Measurements from ENCODE around the gene RXRA.
A peak's percentile ranks its signal among the peaks of the same experiment; 100 is the strongest.

RXRA gene

GRCh38 chr9:134427153-134427782 lies 101.0 kb downstream of the RXRA start:
- H3K9me3 ChIP-seq (replicated peaks in 1 of 2; ENCODE audit: control insufficient read depth in 2 of 2, insufficient read depth in 1 of 2, low read depth in 1 of 2, low read length in 2 of 2), result no peaks in the 10 kb centered on the region
- no peak overlapping the region for H3K4me3 ChIP-seq (ENCODE audit: low read length in 2 of 2)
- no peak overlapping the region for H2BK120ac ChIP-seq (ENCODE audit: low read depth, low read length)
- H2BK5ac ChIP-seq (ENCODE audit: low read length), result no peak overlapping the region
- H3K4me2 ChIP-seq (ENCODE audit: insufficient read depth, low read length, poor library complexity, severe bottlenecking), result no peak overlapping the region
- H3K18ac ChIP-seq (ENCODE audit: low read length), result no peak overlapping the region
- no peak overlapping the region for H3K9ac ChIP-seq (ENCODE audit: low read depth, low read length, poor library complexity)
- H3K79me1 ChIP-seq (ENCODE audit: low read depth, low read length), result peaks cover 11% of the 10 kb centered on the region
- H3K14ac ChIP-seq (ENCODE audit: low read length), result no peak overlapping the region
- no CpG with 5 or more reads among the region's 24 CpGs for WGBS, 2 donors (ENCODE audit: extremely low coverage in 2 of 2, insufficient read length in 2 of 2, insufficient replicate concordance in 1 of 2)
- H3K23ac ChIP-seq (ENCODE audit: low read depth, low read length, poor library complexity), result peak overlapping the region; percentile 43
- H4K91ac ChIP-seq (ENCODE audit: low read depth, low read length, poor library complexity), result no peak overlapping the region
- no peak overlapping the region for H2BK15ac ChIP-seq (ENCODE audit: low read length)
- no peak for DNase-seq (ENCODE audit: low spot score)
- H3K36me3 ChIP-seq (replicated peaks in 1 of 2; ENCODE audit: control insufficient read depth in 2 of 2, insufficient read depth in 2 of 2, low read length in 2 of 2), result peaks cover 20 to 22% of the 10 kb centered on the region in 2 donors
- no peak overlapping the region for H3K4ac ChIP-seq (ENCODE audit: low read length)
- H2AFZ ChIP-seq (ENCODE audit: low read length), result no peak overlapping the region
- H2BK12ac ChIP-seq (ENCODE audit: low read length), result no peak overlapping the region
- H3K27ac ChIP-seq (replicated peaks; ENCODE audit: low read length), result no peak overlapping the region
- H3K27me3 ChIP-seq (ENCODE audit: control insufficient read depth in 3 of 3, insufficient read depth in 3 of 3, low read depth in 1 of 3, low read length in 3 of 3), result no peaks in the 10 kb centered on the region
- no peak overlapping the region for H2AK5ac ChIP-seq (ENCODE audit: low read depth, low read length)
- no peak overlapping the region for H4K8ac ChIP-seq (ENCODE audit: low read depth, low read length)
- no peaks in the 10 kb centered on the region for H3K4me1 ChIP-seq (ENCODE audit: control insufficient read depth in 2 of 2, insufficient read depth in 1 of 2, low read depth in 1 of 2, low read length in 2 of 2)

GRCh38 chr9:134428559-134428958 lies 102.3 kb downstream of the RXRA start:
- H3K79me1 ChIP-seq (ENCODE audit: low read depth, low read length), result peaks cover 15% of the 10 kb centered on the region
- H2BK120ac ChIP-seq (ENCODE audit: low read depth, low read length), result no peak overlapping the region
- no peak overlapping the region for H2BK5ac ChIP-seq (ENCODE audit: low read length)
- no peak overlapping the region for H3K9ac ChIP-seq (ENCODE audit: low read depth, low read length, poor library complexity)
- H4K91ac ChIP-seq (ENCODE audit: low read depth, low read length, poor library complexity), result no peak overlapping the region
- H4K8ac ChIP-seq (ENCODE audit: low read depth, low read length), result no peak overlapping the region
- no peaks in the 10 kb centered on the region for H3K4me1 ChIP-seq (ENCODE audit: control insufficient read depth in 2 of 2, insufficient read depth in 1 of 2, low read depth in 1 of 2, low read length in 2 of 2)
- H3K23ac ChIP-seq (ENCODE audit: low read depth, low read length, poor library complexity), result no peak overlapping the region
- no peak overlapping the region for H3K4me2 ChIP-seq (ENCODE audit: insufficient read depth, low read length, poor library complexity, severe bottlenecking)
- H2AFZ ChIP-seq (ENCODE audit: low read length), result no peak overlapping the region
- H3K14ac ChIP-seq (ENCODE audit: low read length), result no peak overlapping the region
- WGBS, 2 donors (ENCODE audit: extremely low coverage in 2 of 2, insufficient read length in 2 of 2, insufficient replicate concordance in 1 of 2), result no CpG with 5 or more reads among the region's 14 CpGs
- H3K4ac ChIP-seq (ENCODE audit: low read length), result no peak overlapping the region
- no peak overlapping the region for H3K27ac ChIP-seq (replicated peaks; ENCODE audit: low read length)
- DNase-seq (ENCODE audit: low spot score), result no peak
- H3K4me3 ChIP-seq (ENCODE audit: low read length in 2 of 2), result no peak overlapping the region
- H3K27me3 ChIP-seq (ENCODE audit: control insufficient read depth in 3 of 3, insufficient read depth in 3 of 3, low read depth in 1 of 3, low read length in 3 of 3), result no peaks in the 10 kb centered on the region
- no peak overlapping the region for H3K18ac ChIP-seq (ENCODE audit: low read length)
- H2BK12ac ChIP-seq (ENCODE audit: low read length), result no peak overlapping the region
- peaks cover 14 to 18% of the 10 kb centered on the region in 2 donors for H3K36me3 ChIP-seq (replicated peaks in 1 of 2; ENCODE audit: control insufficient read depth in 2 of 2, insufficient read depth in 2 of 2, low read length in 2 of 2)
- H2BK15ac ChIP-seq (ENCODE audit: low read length), result no peak overlapping the region
- no peaks in the 10 kb centered on the region for H3K9me3 ChIP-seq (replicated peaks in 1 of 2; ENCODE audit: control insufficient read depth in 2 of 2, insufficient read depth in 1 of 2, low read depth in 1 of 2, low read length in 2 of 2)
- H2AK5ac ChIP-seq (ENCODE audit: low read depth, low read length), result no peak overlapping the region

GRCh38 chr9:134429007-134429406 lies 102.8 kb downstream of the RXRA start:
- Histone ChIP-seq H3K4me3 (ENCODE audit: low read length in 2 of 2) (no peak overlapping the region), H3K14ac (ENCODE audit: low read length) (peak overlapping the region; percentile 71), H3K27ac (replicated peaks; ENCODE audit: low read length) (no peak overlapping the region), H3K36me3 (replicated peaks in 1 of 2; ENCODE audit: control insufficient read depth in 2 of 2, insufficient read depth in 2 of 2, low read length in 2 of 2) (peaks cover 17 to 19% of the 10 kb centered on the region in 2 donors), H3K23ac (ENCODE audit: low read depth, low read length, poor library complexity) (no peak overlapping the region), H4K91ac (ENCODE audit: low read depth, low read length, poor library complexity) (no peak overlapping the region), H3K27me3 (ENCODE audit: control insufficient read depth in 3 of 3, insufficient read depth in 3 of 3, low read depth in 1 of 3, low read length in 3 of 3) (no peaks in the 10 kb centered on the region), H3K18ac (ENCODE audit: low read length) (no peak overlapping the region), H2AK5ac (ENCODE audit: low read depth, low read length) (no peak overlapping the region), H3K4me1 (ENCODE audit: control insufficient read depth in 2 of 2, insufficient read depth in 1 of 2, low read depth in 1 of 2, low read length in 2 of 2) (no peaks in the 10 kb centered on the region), H3K9ac (ENCODE audit: low read depth, low read length, poor library complexity) (no peak overlapping the region), H3K4ac (ENCODE audit: low read length) (no peak overlapping the region), H4K8ac (ENCODE audit: low read depth, low read length) (no peak overlapping the region), H3K79me1 (ENCODE audit: low read depth, low read length) (peaks cover 14% of the 10 kb centered on the region), H2BK5ac (ENCODE audit: low read length) (no peak overlapping the region), H2BK120ac (ENCODE audit: low read depth, low read length) (no peak overlapping the region), H2BK15ac (ENCODE audit: low read length) (no peak overlapping the region), H2AFZ (ENCODE audit: low read length) (no peak overlapping the region), H2BK12ac (ENCODE audit: low read length) (no peak overlapping the region), H3K9me3 (replicated peaks in 1 of 2; ENCODE audit: control insufficient read depth in 2 of 2, insufficient read depth in 1 of 2, low read depth in 1 of 2, low read length in 2 of 2) (no peaks in the 10 kb centered on the region), H3K4me2 (ENCODE audit: insufficient read depth, low read length, poor library complexity, severe bottlenecking) (no peak overlapping the region)
- WGBS, 2 donors (ENCODE audit: extremely low coverage in 2 of 2, insufficient read length in 2 of 2, insufficient replicate concordance in 1 of 2), result no CpG with 5 or more reads among the region's 20 CpGs
- DNase-seq (ENCODE audit: low spot score), result no peak

GRCh38 chr9:134429481-134429880 lies 103.2 kb downstream of the RXRA start:
- Histone ChIP-seq H4K8ac (ENCODE audit: low read depth, low read length) (no peak overlapping the region), H3K79me1 (ENCODE audit: low read depth, low read length) (peaks cover 11% of the 10 kb centered on the region), H2BK5ac (ENCODE audit: low read length) (no peak overlapping the region), H3K18ac (ENCODE audit: low read length) (no peak overlapping the region), H4K91ac (ENCODE audit: low read depth, low read length, poor library complexity) (no peak overlapping the region), H3K4me2 (ENCODE audit: insufficient read depth, low read length, poor library complexity, severe bottlenecking) (no peak overlapping the region), H2BK15ac (ENCODE audit: low read length) (no peak overlapping the region), H3K4me1 (ENCODE audit: control insufficient read depth in 2 of 2, insufficient read depth in 1 of 2, low read depth in 1 of 2, low read length in 2 of 2) (peaks cover 1 to 3% of the 10 kb centered on the region in 2 donors), H3K23ac (ENCODE audit: low read depth, low read length, poor library complexity) (peak overlapping the region; percentile 91), H3K4me3 (ENCODE audit: low read length in 2 of 2) (no peak overlapping the region), H3K27me3 (ENCODE audit: control insufficient read depth in 3 of 3, insufficient read depth in 3 of 3, low read depth in 1 of 3, low read length in 3 of 3) (no peaks in the 10 kb centered on the region), H2AK5ac (ENCODE audit: low read depth, low read length) (no peak overlapping the region), H3K27ac (replicated peaks; ENCODE audit: low read length) (no peak overlapping the region), H2AFZ (ENCODE audit: low read length) (no peak overlapping the region), H3K4ac (ENCODE audit: low read length) (no peak overlapping the region), H3K9me3 (replicated peaks in 1 of 2; ENCODE audit: control insufficient read depth in 2 of 2, insufficient read depth in 1 of 2, low read depth in 1 of 2, low read length in 2 of 2) (no peaks in the 10 kb centered on the region), H3K14ac (ENCODE audit: low read length) (peak overlapping the region; percentile 6), H3K36me3 (replicated peaks in 1 of 2; ENCODE audit: control insufficient read depth in 2 of 2, insufficient read depth in 2 of 2, low read length in 2 of 2) (peaks cover 19% of the 10 kb centered on the region in 2 donors), H3K9ac (ENCODE audit: low read depth, low read length, poor library complexity) (no peak overlapping the region), H2BK120ac (ENCODE audit: low read depth, low read length) (no peak overlapping the region), H2BK12ac (ENCODE audit: low read length) (no peak overlapping the region)
- WGBS, 2 donors (ENCODE audit: extremely low coverage in 2 of 2, insufficient read length in 2 of 2, insufficient replicate concordance in 1 of 2), result no CpG with 5 or more reads among the region's 21 CpGs
- no peak for DNase-seq (ENCODE audit: low spot score)

Data from neuronal stem cell (in vitro differentiated cells).